ENCODE data around the gene PFKFB2. TPM values are rescaled to one million over a fixed set of nuclear protein-coding genes. Genes with fewer than 3 reads are reported as not detected.

The PFKFB2 gene
- total RNA-seq, 1 donor from 2014 or later = 8.9 TPM

DNA sequence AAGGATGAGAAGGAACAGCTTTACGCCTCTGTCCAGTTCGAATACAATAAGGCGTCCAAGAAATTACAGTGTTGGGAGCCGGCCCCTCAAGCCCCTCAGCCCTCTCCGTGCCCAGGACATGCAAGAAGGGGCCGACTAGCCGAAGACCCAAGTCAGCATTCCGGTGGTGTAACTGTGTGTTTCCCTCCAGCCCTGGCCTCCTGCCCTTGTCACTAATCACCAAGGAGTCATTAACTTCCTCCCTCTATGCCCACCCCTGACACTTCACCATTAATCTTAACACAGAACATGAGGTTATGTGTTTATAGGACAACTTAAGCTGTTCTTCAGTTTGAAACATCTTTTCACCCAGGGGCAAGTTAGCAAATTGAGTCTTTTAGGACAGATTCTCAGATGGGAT lies 19.2 kb downstream of the PFKFB2 start:
- peaks cover 13% of the 10 kb centered on the region for H3K36me3 Mint-ChIP-seq (ENCODE audit: low read depth, unreplicated experiment)
- H3K27ac Mint-ChIP-seq (ENCODE audit: unreplicated experiment) = no peak overlapping the region
- TF ChIP-seq, protein P1, sequence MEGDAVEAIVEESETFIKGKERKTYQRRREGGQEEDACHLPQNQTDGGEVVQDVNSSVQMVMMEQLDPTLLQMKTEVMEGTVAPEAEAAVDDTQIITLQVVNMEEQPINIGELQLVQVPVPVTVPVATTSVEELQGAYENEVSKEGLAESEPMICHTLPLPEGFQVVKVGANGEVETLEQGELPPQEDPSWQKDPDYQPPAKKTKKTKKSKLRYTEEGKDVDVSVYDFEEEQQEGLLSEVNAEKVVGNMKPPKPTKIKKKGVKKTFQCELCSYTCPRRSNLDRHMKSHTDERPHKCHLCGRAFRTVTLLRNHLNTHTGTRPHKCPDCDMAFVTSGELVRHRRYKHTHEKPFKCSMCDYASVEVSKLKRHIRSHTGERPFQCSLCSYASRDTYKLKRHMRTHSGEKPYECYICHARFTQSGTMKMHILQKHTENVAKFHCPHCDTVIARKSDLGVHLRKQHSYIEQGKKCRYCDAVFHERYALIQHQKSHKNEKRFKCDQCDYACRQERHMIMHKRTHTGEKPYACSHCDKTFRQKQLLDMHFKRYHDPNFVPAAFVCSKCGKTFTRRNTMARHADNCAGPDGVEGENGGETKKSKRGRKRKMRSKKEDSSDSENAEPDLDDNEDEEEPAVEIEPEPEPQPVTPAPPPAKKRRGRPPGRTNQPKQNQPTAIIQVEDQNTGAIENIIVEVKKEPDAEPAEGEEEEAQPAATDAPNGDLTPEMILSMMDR (IDR thresholded peaks at IDR 0.05; ENCODE audit: unreplicated experiment) = no peak
- H3K9me3 Mint-ChIP-seq (ENCODE audit: unreplicated experiment) = no peaks in the 10 kb centered on the region
- DNase-seq (ENCODE audit: low spot score) = no peak
- H3K4me3 Mint-ChIP-seq (ENCODE audit: unreplicated experiment) = no peak overlapping the region
- H3K4me1 Mint-ChIP-seq (ENCODE audit: unreplicated experiment) = peaks cover 12% of the 10 kb centered on the region
- H3K27me3 Mint-ChIP-seq (ENCODE audit: unreplicated experiment) = peaks cover 5% of the 10 kb centered on the region

DNA sequence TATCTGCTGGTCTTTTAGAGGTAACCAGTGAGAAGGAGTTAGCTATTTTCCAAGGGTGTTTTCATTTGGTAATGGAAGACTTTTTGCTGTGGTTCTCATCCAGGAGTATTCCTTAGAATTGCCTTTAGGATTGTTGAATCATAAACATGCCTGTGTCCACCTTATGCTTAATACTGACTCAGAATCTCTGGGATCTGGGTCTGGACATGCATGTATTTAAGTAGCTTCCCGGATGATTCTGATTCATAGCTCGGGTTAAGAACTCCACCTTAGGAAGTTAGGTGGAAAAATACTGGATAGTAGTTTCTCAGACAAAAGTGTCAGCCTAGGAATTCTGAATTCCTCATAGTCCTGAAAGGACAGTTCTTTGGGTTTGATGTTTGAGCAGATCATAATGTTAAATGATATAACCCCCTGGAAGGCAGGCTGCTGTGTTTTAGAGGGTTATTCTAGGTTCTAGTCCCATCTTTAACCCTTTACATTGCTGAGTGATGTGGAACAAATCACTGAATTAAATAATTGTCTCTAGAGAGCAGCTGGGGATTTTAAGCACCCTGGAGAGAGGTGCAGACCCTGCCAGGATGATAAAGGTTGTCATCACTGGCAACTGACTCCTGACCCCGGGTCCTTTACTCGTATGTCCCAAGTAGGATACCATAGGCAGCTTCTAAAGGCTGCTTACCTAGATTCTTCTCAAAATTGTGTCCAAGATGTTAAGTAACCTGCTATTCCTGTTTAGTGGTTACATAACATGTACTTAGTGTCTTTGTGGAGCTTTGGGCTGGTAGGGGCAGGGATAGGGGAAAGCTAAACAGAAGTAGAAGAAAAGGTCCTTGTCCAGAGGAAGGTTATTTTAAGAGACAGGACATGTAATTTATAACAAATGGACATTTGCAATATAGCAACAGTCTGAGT lies 21.1 kb downstream of the PFKFB2 start:
- H3K4me3 Mint-ChIP-seq (ENCODE audit: unreplicated experiment) = no peak overlapping the region
- TF ChIP-seq, protein P1 (IDR thresholded peaks at IDR 0.05; ENCODE audit: unreplicated experiment) = no peak
- H3K36me3 Mint-ChIP-seq (ENCODE audit: low read depth, unreplicated experiment) = peaks cover 9% of the 10 kb centered on the region
- H3K9me3 Mint-ChIP-seq (ENCODE audit: unreplicated experiment) = no peaks in the 10 kb centered on the region
- peaks cover under 1% of the 10 kb centered on the region for H3K27me3 Mint-ChIP-seq (ENCODE audit: unreplicated experiment)
- DNase-seq (ENCODE audit: low spot score) = no peak
- H3K4me1 Mint-ChIP-seq (ENCODE audit: unreplicated experiment) = peaks cover 10% of the 10 kb centered on the region
- H3K27ac Mint-ChIP-seq (ENCODE audit: unreplicated experiment) = no peak overlapping the region

DNA sequence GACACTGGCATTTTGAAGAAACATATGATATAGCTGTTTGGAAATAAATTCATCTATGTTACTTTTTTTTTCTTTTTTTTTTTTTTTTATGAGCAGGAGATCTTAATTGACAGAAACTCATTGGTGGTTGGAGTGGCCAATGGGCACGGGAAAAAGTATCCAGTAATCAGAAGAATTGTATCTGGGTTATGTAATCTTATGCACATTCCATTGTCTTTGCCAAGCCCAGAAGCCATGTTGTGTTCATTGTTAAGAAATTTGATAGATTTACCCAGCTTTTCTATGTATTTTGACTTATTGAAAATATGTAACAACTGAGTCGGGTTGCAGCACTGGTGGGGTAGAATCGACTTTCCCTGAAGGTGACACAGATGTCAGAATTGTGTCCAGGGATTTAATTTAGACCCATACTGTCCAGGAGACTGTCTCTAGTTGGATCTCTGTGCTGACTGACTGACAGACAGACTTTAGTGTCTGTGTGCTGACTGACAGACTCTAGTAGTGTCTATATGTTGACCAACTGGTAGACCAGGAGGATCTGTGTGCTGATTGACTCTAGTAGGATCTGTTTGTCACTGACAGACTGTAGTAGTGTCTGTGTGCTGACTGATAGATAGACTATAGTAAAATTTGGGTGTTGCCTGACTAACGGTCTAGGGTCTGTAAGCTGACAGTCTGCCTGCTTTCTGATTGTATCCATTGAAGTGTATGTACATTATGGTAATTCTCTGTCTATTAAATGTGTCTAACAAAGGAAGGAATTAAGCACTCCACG lies 23.3 kb downstream of the PFKFB2 start:
- H3K9me3 Mint-ChIP-seq (ENCODE audit: unreplicated experiment) = no peaks in the 10 kb centered on the region
- no peaks in the 10 kb centered on the region for H3K27me3 Mint-ChIP-seq (ENCODE audit: unreplicated experiment)
- TF ChIP-seq, protein P1 (IDR thresholded peaks at IDR 0.05; ENCODE audit: unreplicated experiment) = no peak
- H3K27ac Mint-ChIP-seq (ENCODE audit: unreplicated experiment) = no peak overlapping the region
- no peak for DNase-seq (ENCODE audit: low spot score)
- H3K4me1 Mint-ChIP-seq (ENCODE audit: unreplicated experiment) = no peaks in the 10 kb centered on the region
- H3K36me3 Mint-ChIP-seq (ENCODE audit: low read depth, unreplicated experiment) = no peaks in the 10 kb centered on the region
- H3K4me3 Mint-ChIP-seq (ENCODE audit: unreplicated experiment) = no peak overlapping the region

DNA sequence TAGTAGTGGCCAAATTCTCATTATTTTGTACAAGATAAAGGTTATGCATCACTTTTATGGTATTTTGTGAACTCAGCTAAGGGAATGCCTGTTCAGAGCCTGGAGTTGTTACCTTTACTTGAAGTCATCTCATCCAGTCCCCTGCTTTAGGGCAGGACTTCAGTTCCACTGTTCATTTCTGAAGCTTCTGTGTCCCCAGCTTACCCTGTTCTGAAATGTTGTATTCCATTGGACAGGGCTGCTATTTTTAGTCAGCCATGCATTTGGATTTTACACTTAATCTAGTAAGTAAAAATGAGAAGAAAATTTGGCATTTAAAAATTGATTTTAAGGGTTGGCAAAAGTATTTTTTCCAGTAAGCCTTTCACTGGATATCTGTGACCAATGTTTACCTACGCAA lies 23.9 kb downstream of the PFKFB2 start:
- Mint-ChIP-seq H3K27ac (ENCODE audit: unreplicated experiment) (no peak overlapping the region), H3K27me3 (ENCODE audit: unreplicated experiment) (no peaks in the 10 kb centered on the region), H3K4me3 (ENCODE audit: unreplicated experiment) (no peak overlapping the region), H3K9me3 (ENCODE audit: unreplicated experiment) (no peaks in the 10 kb centered on the region), H3K36me3 (ENCODE audit: low read depth, unreplicated experiment) (no peaks in the 10 kb centered on the region), H3K4me1 (ENCODE audit: unreplicated experiment) (no peaks in the 10 kb centered on the region)
- TF ChIP-seq, protein P1 (IDR thresholded peaks at IDR 0.05; ENCODE audit: unreplicated experiment) = no peak
- no peak for DNase-seq (ENCODE audit: low spot score)

All from endothelial cell (in vitro differentiated cells).